Right forelimb (tissue), 1 donor: ENCODE measurements around the gene NRXN2.
"Not testable (repeated sequence)": the region's sequence is repeated elsewhere in the genome, so short reads cannot be mapped to it uniquely, and the experiment has no call there.

Experiments used
- DNase-seq: peaks from one replicate; pipeline ENCODE4 v3.0.0-alpha.2; 2018

The NRXN2 gene

GRCh38 chr11:64602466-64603070 is 120.4 kb downstream of the NRXN2 start:
- no peak for DNase-seq

DNA sequence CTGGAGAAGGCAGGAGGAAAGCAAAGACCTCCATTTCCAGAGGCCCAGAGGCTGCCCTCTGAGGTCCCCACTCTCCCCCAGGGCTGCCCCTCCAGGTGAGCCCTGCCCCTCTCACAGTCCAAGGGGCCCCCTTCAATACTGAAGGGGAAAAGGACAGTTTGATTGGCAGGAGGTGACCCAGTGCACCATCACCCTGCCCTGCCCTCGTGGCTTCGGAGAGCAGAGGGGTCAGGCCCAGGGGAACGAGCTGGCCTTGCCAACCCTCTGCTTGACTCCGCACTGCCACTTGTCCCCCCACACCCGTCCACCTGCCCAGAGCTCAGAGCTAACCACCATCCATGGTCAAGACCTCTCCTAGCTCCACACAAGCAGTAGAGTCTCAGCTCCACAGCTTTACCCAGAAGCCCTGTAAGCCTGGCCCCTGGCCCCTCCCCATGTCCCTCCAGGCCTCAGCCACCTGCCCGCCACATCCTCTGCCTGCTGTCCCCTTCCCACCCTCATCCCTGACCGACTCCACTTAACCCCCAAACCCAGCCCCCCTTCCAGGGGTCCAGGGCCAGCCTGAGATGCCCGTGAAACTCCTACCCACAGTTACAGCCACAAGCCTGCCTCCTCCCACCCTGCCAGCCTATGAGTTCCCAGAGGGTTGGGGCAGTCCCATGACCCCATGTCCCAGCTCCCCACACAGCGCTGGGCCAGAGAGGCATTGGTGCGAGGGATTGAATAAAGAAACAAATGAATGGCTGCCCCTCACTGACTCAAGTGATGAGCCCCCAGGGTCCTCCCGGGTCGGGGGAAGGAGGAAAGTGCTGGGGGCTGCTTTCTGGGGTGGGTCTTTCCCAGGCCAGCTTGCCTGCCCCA is 121.2 kb downstream of the NRXN2 start:
- DNase-seq, result no peak

DNA sequence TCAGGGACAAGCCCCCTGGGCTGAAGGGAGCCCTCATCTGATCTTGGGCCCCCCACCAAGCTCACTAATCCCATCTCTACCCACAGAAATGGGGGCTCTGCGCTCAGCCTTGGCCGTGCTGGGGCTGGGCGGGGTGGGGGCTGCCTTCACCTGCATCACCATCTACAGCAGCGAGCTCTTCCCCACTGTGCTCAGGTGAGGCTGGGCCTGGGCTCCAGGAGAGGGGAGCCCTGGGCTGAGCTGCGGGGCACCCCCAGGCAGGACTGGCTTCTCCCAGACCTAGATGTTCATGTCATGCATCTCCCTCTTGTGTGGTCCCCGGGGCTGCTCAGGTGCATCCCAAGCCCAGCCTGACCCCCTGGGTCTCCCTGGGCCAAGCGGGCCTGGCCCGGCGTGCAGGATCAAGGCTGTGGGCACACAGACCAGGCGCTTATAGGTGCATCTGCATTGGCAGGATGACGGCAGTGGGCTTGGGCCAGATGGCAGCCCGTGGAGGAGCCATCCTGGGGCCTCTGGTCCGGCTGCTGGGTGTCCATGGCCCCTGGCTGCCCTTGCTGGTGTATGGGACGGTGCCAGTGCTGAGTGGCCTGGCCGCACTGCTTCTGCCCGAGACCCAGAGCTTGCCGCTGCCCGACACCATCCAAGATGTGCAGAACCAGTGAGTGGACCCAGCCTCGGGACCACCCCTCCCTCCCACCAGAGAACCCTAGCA is 122.6 kb downstream of the NRXN2 start:
- no peak for DNase-seq

DNA sequence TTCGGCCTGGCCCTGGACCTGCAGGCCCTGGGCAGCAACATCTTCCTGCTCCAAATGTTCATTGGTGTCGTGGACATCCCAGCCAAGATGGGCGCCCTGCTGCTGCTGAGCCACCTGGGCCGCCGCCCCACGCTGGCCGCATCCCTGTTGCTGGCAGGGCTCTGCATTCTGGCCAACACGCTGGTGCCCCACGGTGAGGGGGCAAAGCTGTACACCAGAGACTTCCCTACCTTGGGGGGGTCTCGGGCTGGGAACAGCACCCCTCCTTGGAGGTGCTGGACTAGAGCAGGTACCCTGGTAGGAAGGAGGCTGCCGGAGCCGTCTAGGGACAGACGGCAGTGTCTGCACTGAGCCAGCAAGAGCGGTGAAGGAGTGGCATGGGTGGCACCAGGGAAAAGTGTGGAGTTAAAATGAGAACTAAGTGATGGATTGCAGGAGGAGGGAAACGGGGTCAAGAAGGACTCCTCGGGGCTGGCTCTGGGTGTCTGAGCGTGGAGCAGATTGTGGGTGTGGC is 123.2 kb downstream of the NRXN2 start:
- no peak for DNase-seq

GRCh38 chr11:64598797-64599697 is 124.0 kb downstream of the NRXN2 start:
- no peak for DNase-seq

DNA sequence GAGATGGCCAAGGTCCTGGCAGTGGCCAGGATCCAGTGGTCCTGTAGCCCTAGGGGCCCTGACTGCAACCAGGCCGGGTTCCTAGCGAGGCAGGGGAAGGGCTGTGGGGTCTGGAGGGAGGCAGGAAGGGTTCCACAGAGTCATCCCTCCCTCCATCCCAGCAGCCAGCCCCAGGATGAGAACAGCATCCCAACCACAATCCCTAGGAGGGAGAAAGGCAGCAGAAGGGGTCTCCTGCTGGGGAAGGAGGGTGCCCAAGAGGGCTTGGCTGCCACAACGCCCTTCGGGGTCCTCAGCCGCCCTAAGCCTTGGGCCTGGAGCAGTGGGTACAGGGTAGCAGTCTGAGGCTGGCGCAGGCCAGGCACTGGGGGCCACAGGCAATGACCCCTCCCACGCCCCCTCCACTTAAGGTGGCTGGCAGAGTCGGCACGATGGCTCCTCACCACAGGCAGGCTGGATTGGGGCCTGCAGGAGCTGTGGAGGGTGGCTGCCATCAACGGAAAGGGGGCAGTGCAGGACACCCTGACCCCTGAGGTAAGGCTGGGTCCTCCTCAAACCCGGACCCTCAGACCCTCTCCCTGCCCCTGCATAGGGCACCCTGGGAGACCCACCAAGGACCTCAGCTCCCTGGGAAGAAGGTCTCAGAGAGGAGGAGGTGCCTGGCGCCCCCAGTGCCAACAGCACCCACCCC is 124.7 kb downstream of the NRXN2 start:
- no peak for DNase-seq

GRCh38 chr11:64597671-64598101 is 125.3 kb downstream of the NRXN2 start:
- DNase-seq, result no peak

GRCh38 chr11:64595922-64596321 is 127.1 kb downstream of the NRXN2 start:
- DNase-seq, result not testable (repeated sequence)

DNA sequence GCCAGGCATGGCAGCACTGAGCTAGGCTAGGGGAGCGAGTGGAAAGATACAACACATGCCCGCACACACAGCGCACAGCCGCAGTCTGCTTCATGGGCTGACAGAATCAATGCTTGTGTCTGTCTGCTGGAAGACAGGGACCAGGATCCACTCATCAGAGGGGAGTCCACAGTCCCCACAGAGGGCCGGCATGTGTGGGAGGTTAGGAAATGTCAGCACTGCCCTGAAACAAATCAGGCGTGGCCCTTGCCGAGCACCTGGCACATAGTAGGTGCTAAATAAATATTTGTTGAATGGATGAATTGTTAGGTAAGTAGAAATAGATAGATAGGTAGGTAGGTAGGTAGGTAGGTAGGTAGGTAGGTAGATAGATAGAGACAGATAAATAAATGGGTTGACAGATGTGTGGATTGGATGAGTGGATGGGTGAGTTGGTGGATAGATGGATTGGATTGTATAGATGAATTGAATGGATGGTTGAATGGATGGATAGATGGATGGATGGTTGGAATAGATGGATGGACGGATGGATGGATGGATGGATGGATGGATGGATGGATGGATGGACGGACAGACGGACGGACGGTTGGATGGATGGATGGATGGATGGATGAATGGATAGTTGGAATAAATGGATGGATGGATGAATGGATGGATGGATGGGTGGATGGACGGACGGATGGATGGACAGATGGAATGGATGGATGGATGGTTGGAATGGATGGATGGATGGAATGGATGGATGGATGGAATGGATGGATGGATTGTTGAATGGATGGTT is 128.6 kb downstream of the NRXN2 start:
- no peak for DNase-seq

- no peak for DNase-seq
Measured at GRCh38 chr11:64593156-64594105, 129.6 kb downstream of the NRXN2 start.

- DNase-seq, result no peak
Measured at GRCh38 chr11:64592656-64593055, 130.3 kb downstream of the NRXN2 start.

DNA sequence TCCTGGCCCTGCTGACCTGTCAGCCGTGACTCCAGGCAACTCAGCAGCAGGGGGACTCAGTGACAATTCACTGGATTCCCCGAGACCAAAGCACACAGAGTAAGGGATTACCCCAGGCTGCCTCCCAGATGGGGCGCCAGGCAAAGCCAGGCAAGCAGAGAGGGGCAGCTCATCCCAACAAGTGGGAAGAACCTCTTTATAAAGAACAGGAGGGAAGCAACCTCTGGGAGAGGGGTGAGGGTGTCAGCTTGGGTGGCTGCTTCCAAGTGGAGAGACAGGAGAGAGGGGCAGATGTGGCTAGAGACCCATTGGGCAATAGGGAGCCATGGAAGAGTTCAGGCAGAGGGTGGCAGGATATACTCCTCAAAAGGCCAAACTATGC is 130.8 kb downstream of the NRXN2 start:
- DNase-seq, result no peak

DNA sequence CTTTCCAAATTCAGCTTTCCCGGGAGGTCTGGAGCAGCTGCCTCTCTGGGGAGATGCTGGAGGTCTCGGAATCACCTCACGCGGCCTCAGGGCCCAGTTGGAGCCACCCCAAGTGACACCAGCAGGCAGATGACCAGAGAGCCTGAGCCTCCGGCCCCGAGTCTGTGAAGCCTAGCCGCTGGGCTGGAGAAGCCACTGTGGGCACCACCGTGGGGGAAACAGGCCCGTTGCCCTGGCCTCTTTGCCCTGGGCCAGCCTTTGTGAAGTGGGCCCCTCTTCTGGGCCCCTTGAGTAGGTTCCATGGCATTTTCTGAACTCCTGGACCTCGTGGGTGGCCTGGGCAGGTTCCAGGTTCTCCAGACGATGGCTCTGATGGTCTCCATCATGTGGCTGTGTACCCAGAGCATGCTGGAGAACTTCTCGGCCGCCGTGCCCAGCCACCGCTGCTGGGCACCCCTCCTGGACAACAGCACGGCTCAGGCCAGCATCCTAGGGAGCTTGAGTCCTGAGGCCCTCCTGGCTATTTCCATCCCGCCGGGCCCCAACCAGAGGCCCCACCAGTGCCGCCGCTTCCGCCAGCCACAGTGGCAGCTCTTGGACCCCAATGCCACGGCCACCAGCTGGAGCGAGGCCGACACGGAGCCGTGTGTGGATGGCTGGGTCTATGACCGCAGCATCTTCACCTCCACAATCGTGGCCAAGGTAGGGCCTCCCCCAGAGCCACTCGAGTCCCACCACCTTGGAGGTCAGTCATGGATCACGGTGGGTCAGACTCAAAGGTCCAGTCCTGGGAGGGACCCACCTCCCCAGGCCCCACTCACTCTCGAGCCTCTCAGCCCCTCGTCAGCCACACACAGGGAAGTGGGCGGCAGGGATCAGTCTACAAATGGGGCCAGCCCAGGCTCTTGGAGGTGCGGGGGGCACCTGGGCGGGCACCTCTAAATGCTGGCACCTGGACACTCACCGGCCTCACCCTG is 131.5 kb downstream of the NRXN2 start:
- no peak for DNase-seq

DNA sequence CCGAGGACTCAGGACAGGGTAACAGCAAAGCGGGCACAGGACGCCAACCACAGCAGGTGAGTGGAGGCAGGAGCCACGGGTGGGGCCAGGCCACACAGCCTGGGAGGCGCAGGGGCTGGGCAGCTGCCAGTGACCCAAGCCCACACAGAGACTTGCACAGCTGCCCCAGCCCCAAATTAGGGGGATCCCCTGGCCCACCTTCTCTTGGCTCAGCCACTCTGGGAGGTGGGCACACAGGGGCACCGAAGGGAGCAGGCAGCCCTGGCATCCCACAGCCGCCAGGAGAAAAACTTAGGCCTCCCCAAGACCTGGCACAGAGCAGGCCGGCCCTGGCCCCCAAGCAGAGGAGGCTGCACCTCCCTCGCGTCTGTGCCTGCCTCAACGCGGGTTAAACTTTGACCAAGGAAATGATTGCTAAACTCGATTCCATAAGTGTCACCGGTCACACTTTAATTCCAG is 132.2 kb downstream of the NRXN2 start, which contains the start of gene SLC22A12:
Gene SLC22A12 (plus strand): TSS at position 458 of the 459 bp plus-strand sequence. CDS start 337 bp downstream, outside the sequence.
- no peak for DNase-seq

DNA sequence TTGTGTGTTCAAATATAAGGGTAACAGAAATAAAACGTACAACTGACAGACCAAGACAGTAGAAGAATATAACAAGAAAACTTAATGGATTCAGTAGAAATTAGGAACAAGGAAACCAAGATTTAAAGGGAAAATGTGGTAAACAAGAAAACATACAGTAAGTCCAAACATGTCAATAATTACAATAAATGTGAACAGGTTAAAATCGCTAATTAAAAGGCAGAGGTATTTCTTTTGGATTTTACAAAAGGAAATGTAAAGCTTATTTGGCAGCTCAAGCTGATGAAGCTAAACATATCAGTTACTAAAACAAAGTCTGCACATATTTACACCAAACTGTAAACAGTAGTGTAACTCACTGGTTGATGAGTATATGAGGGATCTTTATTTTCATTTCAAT is 134.3 kb downstream of the NRXN2 start:
- no peak for DNase-seq

DNA sequence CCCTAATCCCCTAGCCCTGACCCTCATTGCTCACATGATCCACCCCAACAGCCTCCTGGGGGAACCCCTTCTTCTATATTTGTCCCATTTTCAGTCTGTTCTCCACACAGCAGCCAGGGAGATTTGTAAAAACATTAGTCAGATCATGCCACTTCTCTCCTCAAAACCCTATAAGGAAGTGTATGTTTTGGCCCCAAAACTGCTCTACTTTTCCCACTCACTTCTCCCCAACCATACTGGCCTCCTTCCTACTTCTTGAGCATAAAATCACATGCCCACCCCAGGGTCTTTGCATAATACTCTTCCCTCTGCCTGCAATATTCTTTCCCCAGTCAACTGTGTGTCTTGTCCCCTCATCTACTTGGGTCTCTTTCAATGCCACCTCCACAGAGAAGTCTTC is 136.6 kb downstream of the NRXN2 start:
- no peak for DNase-seq

- no peak for DNase-seq
Measured at GRCh38 chr11:64585150-64585549, 137.8 kb downstream of the NRXN2 start.
